ENCODE measurements around the gene KCNA1. TPM values are rescaled to one million over a fixed set of nuclear protein-coding genes. Genes with fewer than 3 reads are reported as not detected.

Gene KCNA1
- total and polyA plus RNA-seq, 2 donors (not counting 3 experiments of a cell fraction or from before 2014, with no cell fraction given), result not detected

DNA sequence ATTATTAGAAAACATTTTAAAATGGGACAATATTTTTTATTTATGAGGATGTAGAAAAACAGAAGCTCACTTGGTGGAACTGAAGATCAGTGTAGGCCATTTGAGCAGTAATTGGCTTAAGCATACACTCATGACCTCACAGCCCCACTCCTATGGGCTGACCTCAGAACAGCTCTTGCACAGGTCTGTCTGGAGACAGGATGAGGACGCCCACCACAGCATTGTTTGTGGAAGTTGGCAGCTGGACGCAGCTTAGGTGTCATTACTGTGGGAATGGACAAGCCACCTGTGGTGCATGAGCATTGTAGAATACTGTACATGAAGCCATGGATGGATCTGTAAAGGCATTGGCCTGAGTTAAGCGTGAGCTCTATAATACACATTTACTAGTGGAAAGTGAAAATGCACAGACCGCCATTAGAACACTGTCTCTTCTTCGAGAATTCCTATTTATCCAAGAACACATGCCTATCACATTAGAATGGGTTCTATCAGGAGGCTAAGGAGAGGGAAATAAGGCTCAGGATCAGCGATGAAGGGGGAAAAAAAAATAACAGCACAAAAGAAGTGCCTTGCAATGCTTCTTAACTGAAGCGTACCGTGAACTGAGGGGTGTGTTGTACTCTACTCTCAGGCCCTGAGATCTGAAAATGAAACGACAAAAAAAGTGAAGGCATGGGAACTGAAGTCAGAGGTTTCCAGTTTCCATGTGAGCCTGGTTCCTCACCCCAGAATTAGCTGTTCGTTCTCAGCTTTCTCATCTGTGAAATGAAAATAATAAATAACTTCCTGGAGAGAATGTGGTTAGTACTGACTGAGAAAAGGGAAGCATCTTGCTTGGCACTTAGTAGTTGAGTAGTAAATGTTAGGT lies 33.6 kb downstream of the KCNA1 start:
- Histone ChIP-seq H3K4me2 (ENCODE audit: insufficient read depth, low read length) (no peak overlapping the region), H4K20me1 (replicated peaks; ENCODE audit: control insufficient read depth, extremely low read depth, insufficient read depth, low read length) (no peaks in the 10 kb centered on the region), H3K27ac (ENCODE audit: insufficient read depth, low read depth, low read length) (no peak overlapping the region), H3K9ac (replicated peaks; ENCODE audit: extremely low read depth, insufficient read depth, low read length) (no peak overlapping the region), H3K4me3 (replicated peaks in 1 of 3; ENCODE audit: insufficient read depth in 1 of 3, low read depth in 1 of 3, low read length in 3 of 3) (no peak overlapping the region), H2AFZ (ENCODE audit: low read depth, low read length) (no peak overlapping the region), H3K9me3 (replicated peaks; ENCODE audit: control insufficient read depth, insufficient read depth, low read length) (no peaks in the 10 kb centered on the region), H3K9me1 (replicated peaks; ENCODE audit: control insufficient read depth, extremely low read depth, insufficient read depth, low read length) (no peaks in the 10 kb centered on the region), H3K4me1 (ENCODE audit: control insufficient read depth, extremely low read depth, insufficient read depth, low read length) (no peaks in the 10 kb centered on the region), H3K27me3 (ENCODE audit: control insufficient read depth in 2 of 2, insufficient read depth in 2 of 2, low read length in 2 of 2) (no peaks in the 10 kb centered on the region), H3K36me3 (ENCODE audit: control insufficient read depth in 2 of 2, extremely low read depth in 1 of 2, insufficient read depth in 2 of 2, low read length in 2 of 2) (no peaks in the 10 kb centered on the region), H3K79me2 (ENCODE audit: control insufficient read depth, insufficient read depth, low read length) (no peaks in the 10 kb centered on the region)
- ChIA-PET CTCF (no interaction called here), POLR2A (no interaction called here)
- no peak for DNase-seq (ENCODE audit: low read depth, low spot score)
- no TSS peak for BruUV-seq (replicated peaks)
- dilution Hi-C loops (cut with MboI; ENCODE audit: extremely low pct_ligation_motif_present, low sequenced_read_pairs), result no loop called here
- intact Hi-C loops (cut with micrococcal nuclease), result no loop called here
- TF ChIP-seq JUN (IDR thresholded peaks at IDR 0.05; ENCODE audit: borderline replicate concordance, insufficient read depth, insufficient read length, low read depth) (no peak), EZH2 (IDR thresholded peaks at IDR 0.05; ENCODE audit: borderline replicate concordance, low read depth, low read length, severe bottlenecking) (no peak), POLR2A (IDR thresholded peaks at IDR 0.05; ENCODE audit: low read depth, low read length) (no peak), FOS (IDR thresholded peaks at IDR 0.05; ENCODE audit: borderline replicate concordance, insufficient read depth, low read length) (no peak), GATA2 (IDR thresholded peaks at IDR 0.05; ENCODE audit: insufficient read depth, insufficient read length, low read depth, low read length) (no peak), POLR2AphosphoS5 (IDR thresholded peaks at IDR 0.05; ENCODE audit: insufficient read depth, low read depth, low read length) (no peak), MYC (IDR thresholded peaks at IDR 0.05; ENCODE audit: low read depth, low read length) (no peak)
- TF ChIP-seq, protein P1, sequence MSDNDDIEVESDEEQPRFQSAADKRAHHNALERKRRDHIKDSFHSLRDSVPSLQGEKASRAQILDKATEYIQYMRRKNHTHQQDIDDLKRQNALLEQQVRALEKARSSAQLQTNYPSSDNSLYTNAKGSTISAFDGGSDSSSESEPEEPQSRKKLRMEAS (IDR thresholded peaks at IDR 0.05; ENCODE audit: insufficient read depth, insufficient read length), result no peak
- TF ChIP-seq, protein P2, sequence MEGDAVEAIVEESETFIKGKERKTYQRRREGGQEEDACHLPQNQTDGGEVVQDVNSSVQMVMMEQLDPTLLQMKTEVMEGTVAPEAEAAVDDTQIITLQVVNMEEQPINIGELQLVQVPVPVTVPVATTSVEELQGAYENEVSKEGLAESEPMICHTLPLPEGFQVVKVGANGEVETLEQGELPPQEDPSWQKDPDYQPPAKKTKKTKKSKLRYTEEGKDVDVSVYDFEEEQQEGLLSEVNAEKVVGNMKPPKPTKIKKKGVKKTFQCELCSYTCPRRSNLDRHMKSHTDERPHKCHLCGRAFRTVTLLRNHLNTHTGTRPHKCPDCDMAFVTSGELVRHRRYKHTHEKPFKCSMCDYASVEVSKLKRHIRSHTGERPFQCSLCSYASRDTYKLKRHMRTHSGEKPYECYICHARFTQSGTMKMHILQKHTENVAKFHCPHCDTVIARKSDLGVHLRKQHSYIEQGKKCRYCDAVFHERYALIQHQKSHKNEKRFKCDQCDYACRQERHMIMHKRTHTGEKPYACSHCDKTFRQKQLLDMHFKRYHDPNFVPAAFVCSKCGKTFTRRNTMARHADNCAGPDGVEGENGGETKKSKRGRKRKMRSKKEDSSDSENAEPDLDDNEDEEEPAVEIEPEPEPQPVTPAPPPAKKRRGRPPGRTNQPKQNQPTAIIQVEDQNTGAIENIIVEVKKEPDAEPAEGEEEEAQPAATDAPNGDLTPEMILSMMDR (IDR thresholded peaks at IDR 0.05; ENCODE audit: extremely low read depth in 1 of 2, insufficient read depth in 1 of 2, low read depth in 1 of 2, low read length in 2 of 2), result no peak
- no peak for FAIRE-seq
